GM12878 (cell line): ENCODE data around the gene IRS2. TPM values are rescaled to one million over a fixed set of nuclear protein-coding genes. Genes with fewer than 3 reads are reported as not detected.

Experiments used
- ATAC-seq: fragments of 200-7000 bp; cut with Tn5 transposase; 3 replicates; pipeline ENCODE4 v1.9.1; 2020; ENCODE audit warnings: mild to moderate bottlenecking, moderate library complexity
- BruUV-seq: library from RNA; stranded (reverse); fragments of 400-500 nt; replicated peaks from 2 replicates; lab custom pipeline; 2021; lab: Mats Ljungman, UMichigan
- CTCF ChIA-PET: fragments of 300-600 bp; sonication (Branson Sonifier 250); formaldehyde crosslinking; extraction: SDS; loops from one replicate; lab custom pipeline; 2021; ENCODE audit warnings: inconsistent platforms; lab: Yijun Ruan, JAX
- POLR2A ChIA-PET: fragments of 350-600 bp; formaldehyde crosslinking; extraction: SDS; loops from one replicate; lab custom pipeline; 2021; ENCODE audit warnings: inconsistent platforms; lab: Charles Lee
- RAD21 ChIA-PET: fragments of 300-600 bp; sonication (Branson Sonifier 250); formaldehyde crosslinking; loops from one replicate; lab custom pipeline; 2023; ENCODE audit warnings: antibody characterized with exemption; ENCODE audit not compliant: unreplicated experiment; lab: Charles Lee
- SMC1A ChIA-PET: fragments of 300-600 bp; sonication (Branson Sonifier 250); formaldehyde crosslinking; loops from one replicate; lab custom pipeline; 2023; ENCODE audit not compliant: unreplicated experiment, uncharacterized antibody; lab: Charles Lee
- DNase-seq: peaks from one replicate; pipeline ENCODE4 v3.0.0-alpha.2; 2011; ENCODE audit warnings: low read depth, low spot score
- FAIRE-seq: peaks from 3 replicates; lab custom pipeline; 2011; peaks lifted over from hg19 to GRCh38; lab: Jason Lieb, UNC
- H2AFZ ChIP-seq: 2 replicates; pipeline ENCODE4 v1.6.0; 2011; ENCODE audit warnings: low read depth, low read length, control low read depth; ENCODE audit not compliant: control insufficient read depth
- H3K27ac ChIP-seq: 2 replicates; pipeline ENCODE4 v1.5.1; 2011; ENCODE audit warnings: control low read depth; ENCODE audit not compliant: control insufficient read depth, insufficient read depth
- H3K27me3 ChIP-seq, 2 experiments: replicated peaks in 1 of 2; 2 replicates each; pipeline versions ENCODE4 v1.6.0 to v1.6.1; 2011; ENCODE audit warnings: low read length in 1 of 2; ENCODE audit not compliant: control insufficient read depth in 2 of 2, insufficient read depth in 2 of 2
- H3K36me3 ChIP-seq, 2 experiments: 2 replicates each; pipeline ENCODE4 v1.5.1; 2011; ENCODE audit warnings: low read length in 1 of 2; ENCODE audit not compliant: control insufficient read depth in 2 of 2, insufficient read depth in 2 of 2
- H3K4me1 ChIP-seq: 2 replicates; pipeline ENCODE4 v1.6.1; 2011; ENCODE audit warnings: mild to moderate bottlenecking, low read length, moderate library complexity, mixed read lengths; ENCODE audit not compliant: control insufficient read depth, insufficient read depth
- H3K4me2 ChIP-seq: 2 replicates; pipeline ENCODE4 v1.6.0; 2011; ENCODE audit warnings: control low read depth; ENCODE audit not compliant: control insufficient read depth, insufficient read depth
- H3K4me3 ChIP-seq: fragments of 200-600 bp; sonication (generic); 2 replicates; pipeline ENCODE4 v1.5.1; 2016
- H3K79me2 ChIP-seq: 2 replicates; pipeline ENCODE4 v1.6.0; 2011; ENCODE audit warnings: low read length; ENCODE audit not compliant: control insufficient read depth, insufficient read depth
- H3K9ac ChIP-seq: 2 replicates; pipeline ENCODE4 v1.8.0; 2011; ENCODE audit warnings: low read length, control low read depth, mixed read lengths; ENCODE audit not compliant: control insufficient read depth, insufficient read depth
- H3K9me3 ChIP-seq: replicated peaks from 3 replicates; pipeline ENCODE4 v1.5.1; 2011; ENCODE audit warnings: mild to moderate bottlenecking, low read length; ENCODE audit not compliant: control insufficient read depth, insufficient read depth
- H4K20me1 ChIP-seq: 2 replicates; pipeline ENCODE4 v1.6.0; 2011; ENCODE audit not compliant: control insufficient read depth, insufficient read depth
- IKZF1 ChIP-seq: fragments of 450-650 bp; conservative IDR thresholded peaks from 2 replicates; pipeline ENCODE4 v1.6.1; 2017; ENCODE audit warnings: antibody characterized with exemption, mild to moderate bottlenecking
- MTA3 ChIP-seq: IDR thresholded peaks from 2 replicates; pipeline ENCODE4 v1.6.1; 2012; ENCODE audit warnings: low read length, inconsistent platforms, borderline replicate concordance
- POU2F2 ChIP-seq: IDR thresholded peaks from 3 replicates; pipeline ENCODE4 v1.6.1; 2011; ENCODE audit warnings: low read depth, mild to moderate bottlenecking, low read length, borderline replicate concordance
- SREBF2 ChIP-seq: IDR thresholded peaks from 2 replicates; pipeline ENCODE4 v1.6.1; 2012; ENCODE audit warnings: mild to moderate bottlenecking, low read length
- SUZ12 ChIP-seq: fragments of 200-600 bp; sonication (generic); IDR thresholded peaks from one replicate; pipeline ENCODE4 v1.6.1; 2018; ENCODE audit warnings: antibody characterized with exemption, mild to moderate bottlenecking; ENCODE audit not compliant: unreplicated experiment
- TBL1XR1 ChIP-seq: IDR thresholded peaks from 2 replicates; pipeline ENCODE4 v1.6.1; 2012; ENCODE audit warnings: low read depth, low read length, improper control_type of control experiment
- WGBS: methylation state at CpG from one replicate; pipeline ENCODE4 v1.1.6; 2016; ENCODE audit warnings: low lambda C conversion rate; ENCODE audit not compliant: insufficient replicate concordance, insufficient coverage; ENCODE audit errors: missing lambda C conversion rate; 5-methylcytosine and 5-hydroxymethylcytosine counted together
- in situ Hi-C: fragments of 300-500 bp; cut with MboI; formaldehyde crosslinking; loops from 9 replicates; pipeline ENCODE4 v1.14.3; 2018; ENCODE audit warnings: mixed read lengths
- intact Hi-C: fragments of 100-400 bp; cut with micrococcal nuclease; formaldehyde crosslinking; loops from one replicate; pipeline ENCODE4 v1.14.2; 2022; ENCODE audit not compliant: unreplicated experiment
- polyA plus RNA-seq, 11 experiments: library from polyadenylated mRNA; depleted of rRNA in 4 of 11; unstranded in 6 of 11; stranded (reverse) in 5 of 11; fragments of >200 nt; fragmentation: Nextera tagmentation in 4 of 11; fragmentation: Illumina TruSeq in 1 of 11; extraction: Ambion mirVana in 4 of 11; extraction: Trizol in 1 of 11; gene quantifications; 1 replicate in 1 of 11; 2 replicates in 10 of 11; pipeline versions ENCODE4 v1.2.1 to v1.2.3, GENCODE V29; 2011 to 2016; ENCODE audit warnings: inconsistent platforms in 2 of 11, missing spikeins in 2 of 11, low read depth in 1 of 11
- total RNA-seq, 4 experiments: library from RNA; depleted of rRNA in 3 of 4; stranded (reverse); fragments of >200 nt in 3 of 4; fragmentation: Illumina TruSeq in 1 of 4; extraction: Trizol in 1 of 4; gene quantifications; 2 replicates each; pipeline versions ENCODE4 v1.2.1 to v1.2.3, GENCODE V29; 2013 to 2021
- TF ChIP-seq, protein P1 (sequence below): fragments of 150-350 bp; IDR thresholded peaks from 2 replicates; pipeline ENCODE4 v1.6.1; 2016; ENCODE audit warnings: low read depth, low read length

The IRS2 gene
- total and polyA plus RNA-seq, 10 of the 15 experiments (the other 5 are each of a cell fraction or from before 2014, with no cell fraction given) = 0.01 to 0.31 (median 0.07) TPM; not detected in 6

DNA sequence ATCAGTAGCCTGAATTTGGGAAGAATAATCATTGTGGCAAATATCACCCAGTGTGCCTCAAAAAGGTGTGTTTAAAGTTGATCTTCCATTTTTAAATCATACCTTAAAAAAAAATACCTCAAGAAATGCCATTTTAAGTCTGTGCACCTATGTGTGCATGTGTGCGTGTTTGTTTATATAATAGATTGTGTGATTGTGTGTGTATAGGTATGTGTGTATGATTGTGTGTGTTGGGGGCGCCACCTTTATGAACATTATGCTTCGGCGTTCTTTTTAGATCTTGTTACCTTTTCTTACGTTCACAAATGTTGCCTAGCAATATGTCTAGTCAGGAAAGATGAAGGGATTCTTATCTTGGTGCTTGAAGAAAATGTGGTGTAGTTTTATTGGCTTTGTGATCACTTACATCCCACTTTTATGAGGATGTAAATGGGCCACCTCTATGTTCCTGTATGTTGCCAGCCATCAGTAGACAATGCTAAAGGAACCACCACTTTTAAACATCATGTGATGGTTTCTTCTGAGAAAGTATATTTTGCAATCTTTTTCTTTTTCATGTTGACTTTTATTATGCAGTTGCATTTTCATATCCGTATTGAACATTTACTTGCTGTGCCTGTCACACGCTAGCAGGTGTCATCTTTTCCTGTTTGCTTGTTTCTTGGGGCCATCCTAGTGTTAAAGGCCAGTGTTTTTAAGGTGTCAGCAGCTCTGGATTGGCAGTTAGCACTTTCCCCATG is 2.2 kb upstream of the IRS2 start (continued):
- TF ChIP-seq MTA3 (no peak), SREBF2 (no peak), TBL1XR1 (no peak)
- TF ChIP-seq, protein P1, sequence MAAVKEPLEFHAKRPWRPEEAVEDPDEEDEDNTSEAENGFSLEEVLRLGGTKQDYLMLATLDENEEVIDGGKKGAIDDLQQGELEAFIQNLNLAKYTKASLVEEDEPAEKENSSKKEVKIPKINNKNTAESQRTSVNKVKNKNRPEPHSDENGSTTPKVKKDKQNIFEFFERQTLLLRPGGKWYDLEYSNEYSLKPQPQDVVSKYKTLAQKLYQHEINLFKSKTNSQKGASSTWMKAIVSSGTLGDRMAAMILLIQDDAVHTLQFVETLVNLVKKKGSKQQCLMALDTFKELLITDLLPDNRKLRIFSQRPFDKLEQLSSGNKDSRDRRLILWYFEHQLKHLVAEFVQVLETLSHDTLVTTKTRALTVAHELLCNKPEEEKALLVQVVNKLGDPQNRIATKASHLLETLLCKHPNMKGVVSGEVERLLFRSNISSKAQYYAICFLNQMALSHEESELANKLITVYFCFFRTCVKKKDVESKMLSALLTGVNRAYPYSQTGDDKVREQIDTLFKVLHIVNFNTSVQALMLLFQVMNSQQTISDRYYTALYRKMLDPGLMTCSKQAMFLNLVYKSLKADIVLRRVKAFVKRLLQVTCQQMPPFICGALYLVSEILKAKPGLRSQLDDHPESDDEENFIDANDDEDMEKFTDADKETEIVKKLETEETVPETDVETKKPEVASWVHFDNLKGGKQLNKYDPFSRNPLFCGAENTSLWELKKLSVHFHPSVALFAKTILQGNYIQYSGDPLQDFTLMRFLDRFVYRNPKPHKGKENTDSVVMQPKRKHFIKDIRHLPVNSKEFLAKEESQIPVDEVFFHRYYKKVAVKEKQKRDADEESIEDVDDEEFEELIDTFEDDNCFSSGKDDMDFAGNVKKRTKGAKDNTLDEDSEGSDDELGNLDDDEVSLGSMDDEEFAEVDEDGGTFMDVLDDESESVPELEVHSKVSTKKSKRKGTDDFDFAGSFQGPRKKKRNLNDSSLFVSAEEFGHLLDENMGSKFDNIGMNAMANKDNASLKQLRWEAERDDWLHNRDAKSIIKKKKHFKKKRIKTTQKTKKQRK = no peak

DNA sequence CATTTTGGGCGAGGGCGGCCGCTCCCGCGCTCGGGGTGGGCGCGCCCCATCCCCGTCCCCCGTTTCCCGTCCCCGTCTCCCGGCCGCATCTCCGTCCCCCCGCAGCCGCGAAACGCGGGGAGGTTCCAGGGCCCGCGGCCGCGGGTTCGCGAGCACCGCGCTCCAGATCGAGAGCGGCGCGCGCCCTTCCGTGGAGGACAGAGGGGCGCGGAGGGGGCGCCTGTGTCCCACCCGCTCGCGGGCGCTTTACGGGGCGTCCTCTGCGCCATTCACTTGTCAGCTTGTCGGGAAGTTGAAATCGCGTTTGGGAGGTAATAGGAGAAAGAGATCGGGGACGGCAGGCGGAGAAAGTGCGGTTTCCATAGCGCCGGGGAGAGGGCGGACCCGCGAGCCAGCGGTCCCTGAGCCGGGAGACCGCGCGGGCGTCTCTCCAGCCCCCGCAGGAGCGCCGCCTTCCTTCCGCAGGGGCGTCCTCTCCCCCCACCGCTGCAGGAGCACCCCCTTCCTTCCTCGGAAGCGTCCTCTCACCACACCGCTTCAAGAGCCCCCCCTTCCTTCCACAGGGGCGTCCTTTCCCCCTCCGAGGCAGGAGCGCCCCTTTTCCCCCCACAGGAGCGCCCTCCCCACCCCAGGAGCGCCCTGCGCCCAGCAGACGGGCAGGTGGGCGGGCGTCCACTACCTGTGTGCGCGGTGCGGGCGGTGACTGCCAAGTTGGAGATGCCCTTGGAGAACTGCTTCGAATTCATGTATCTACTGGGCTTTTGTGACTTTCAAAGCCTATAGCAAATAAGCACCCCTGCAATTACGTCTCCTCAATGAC is 962 bp upstream of the IRS2 start:
- H3K4me3 ChIP-seq = peak overlapping the region; percentile 32; the same call in 1 of the 2 replicates
- no peaks in the 10 kb centered on the region for H4K20me1 ChIP-seq
- in situ Hi-C loops = no loop called here
- no TSS peak for BruUV-seq
- ChIA-PET CTCF (no interaction called here), RAD21 (no interaction called here), POLR2A (no interaction called here), SMC1A (no interaction called here)
- no peak for DNase-seq
- FAIRE-seq = no peak
- H3K4me2 ChIP-seq = peak overlapping the region; percentile 64; the same call in 1 of the 2 replicates
- peak; percentile 42 for ATAC-seq
- H2AFZ ChIP-seq = peak overlapping the region; percentile 23
- 25% methylated on average over 49 of the region's 86 CpGs for WGBS
- intact Hi-C loops = loop anchor here (5.0 kb wide), 1 partner anchor 625 kb away; no protein-coding TSS in a partner anchor
- no peaks in the 10 kb centered on the region for H3K4me1 ChIP-seq
- H3K36me3 ChIP-seq = no peaks in the 10 kb centered on the region
- H3K9me3 ChIP-seq = no peaks in the 10 kb centered on the region; the same call in 2 of the 3 replicates
- H3K27ac ChIP-seq = no peak overlapping the region
- 0 out of 2 replicates have a peak, but pooled peaks have one; percentile 31 for TF ChIP-seq IKZF1
- TF ChIP-seq POU2F2 = no peak
- TF ChIP-seq SUZ12 = peak; percentile 41
- H3K27me3 ChIP-seq = peaks cover 1 to 3% of the 10 kb centered on the region in 2 experiments; a peak in 3 of 4 replicates
- H3K79me2 ChIP-seq = no peaks in the 10 kb centered on the region
- no peak overlapping the region for H3K9ac ChIP-seq
